Measurements from ENCODE around the gene CDR2.
"Not testable (repeated sequence)": the region's sequence is repeated elsewhere in the genome, so short reads cannot be mapped to it uniquely, and the experiment has no call there.

Gene CDR2

GRCh38 chr16:22374311-22375116, at the start of gene CDR2:
Gene CDR2 (minus strand): TSS chr16:22374619. CDS start chr16:22374309, 310 bp downstream.
- peak; percentile 99 for DNase-seq (ENCODE audit: low read depth, low spot score)

GRCh38 chr16:22423716-22424115, 49.3 kb upstream of the CDR2 start:
- DNase-seq (ENCODE audit: low read depth, low spot score), result no peak

GRCh38 chr16:22421136-22421535, 46.7 kb upstream of the CDR2 start:
- no peak for DNase-seq (ENCODE audit: low read depth, low spot score)

GRCh38 chr16:22420606-22421135, 46.3 kb upstream of the CDR2 start:
- no peak for DNase-seq (ENCODE audit: low read depth, low spot score)

- no peak for DNase-seq (ENCODE audit: low read depth, low spot score)
These were observed 45.5 kb upstream of the CDR2 start for GRCh38 chr16:22419908-22420307.

GRCh38 chr16:22418826-22419225, 44.4 kb upstream of the CDR2 start:
- no peak for DNase-seq (ENCODE audit: low read depth, low spot score)

GRCh38 chr16:22417798-22418197, 43.4 kb upstream of the CDR2 start:
- not testable (repeated sequence) for DNase-seq (ENCODE audit: low read depth, low spot score)

GRCh38 chr16:22417019-22417418, 42.6 kb upstream of the CDR2 start:
- DNase-seq (ENCODE audit: low read depth, low spot score), result no peak

- DNase-seq (ENCODE audit: low read depth, low spot score), result no peak
These were observed 39.4 kb upstream of the CDR2 start for GRCh38 chr16:22413819-22414218.

- no peak for DNase-seq (ENCODE audit: low read depth, low spot score)
These were observed 33.1 kb upstream of the CDR2 start for GRCh38 chr16:22407486-22407885.

- DNase-seq (ENCODE audit: low read depth, low spot score), result no peak
These were observed 27.8 kb upstream of the CDR2 start for GRCh38 chr16:22402191-22402590.

GRCh38 chr16:22400900-22401299, 26.5 kb upstream of the CDR2 start:
- DNase-seq (ENCODE audit: low read depth, low spot score), result no peak

GRCh38 chr16:22397931-22398330, 23.5 kb upstream of the CDR2 start:
- DNase-seq (ENCODE audit: low read depth, low spot score), result no peak

- peak; percentile 95 for DNase-seq (ENCODE audit: low read depth, low spot score)
These were observed 23.0 kb upstream of the CDR2 start for GRCh38 chr16:22397464-22397863.

- DNase-seq (ENCODE audit: low read depth, low spot score), result no peak
These were observed 21.5 kb upstream of the CDR2 start for GRCh38 chr16:22395960-22396359.

GRCh38 chr16:22394121-22394520, 19.7 kb upstream of the CDR2 start:
- no peak for DNase-seq (ENCODE audit: low read depth, low spot score)

- no peak for DNase-seq (ENCODE audit: low read depth, low spot score)
These were observed 13.8 kb upstream of the CDR2 start for GRCh38 chr16:22388101-22388644.

- DNase-seq (ENCODE audit: low read depth, low spot score), result peak; percentile 91
These were observed 12.6 kb upstream of the CDR2 start for GRCh38 chr16:22386976-22387375.

GRCh38 chr16:22385196-22385595, 10.8 kb upstream of the CDR2 start:
- no peak for DNase-seq (ENCODE audit: low read depth, low spot score)

- DNase-seq (ENCODE audit: low read depth, low spot score), result no peak
These were observed 9.4 kb upstream of the CDR2 start for GRCh38 chr16:22383827-22384226.

- DNase-seq (ENCODE audit: low read depth, low spot score), result no peak
These were observed 7.0 kb upstream of the CDR2 start for GRCh38 chr16:22381392-22381791.

GRCh38 chr16:22380529-22380928, 6.1 kb upstream of the CDR2 start:
- no peak for DNase-seq (ENCODE audit: low read depth, low spot score)

- no peak for DNase-seq (ENCODE audit: low read depth, low spot score)
These were observed 5.2 kb upstream of the CDR2 start for GRCh38 chr16:22379656-22380055.
